Mesenchymal stem cell (in vitro differentiated cells and primary cell): ENCODE data around the gene MMP11.

ENCODE experiments used
- DNase-seq: peaks from one replicate; pipeline ENCODE4 v3.0.0-alpha.2; 2013
- H2AFZ ChIP-seq: one replicate; pipeline ENCODE4 v1.6.1; 2013; ENCODE audit warnings: low read depth, mild to moderate bottlenecking, control low read depth, inconsistent platforms, low read length, moderate library complexity
- H2AK5ac ChIP-seq: 2 replicates; pipeline ENCODE4 v1.6.1; 2013; ENCODE audit warnings: low read length, moderate library complexity, mild to moderate bottlenecking, inconsistent platforms; ENCODE audit not compliant: severe bottlenecking
- H2BK120ac ChIP-seq: one replicate; pipeline ENCODE4 v1.6.1; 2013; ENCODE audit warnings: low read depth, mild to moderate bottlenecking, inconsistent platforms, low read length, moderate library complexity
- H2BK12ac ChIP-seq, 2 experiments: one replicate each; pipeline ENCODE4 v1.6.1; 2013; ENCODE audit warnings: inconsistent platforms in 2 of 2, low read length in 2 of 2, mild to moderate bottlenecking in 2 of 2, moderate library complexity in 2 of 2, control low read depth in 1 of 2
- H2BK15ac ChIP-seq: one replicate; pipeline ENCODE4 v1.6.1; 2013; ENCODE audit warnings: mild to moderate bottlenecking, low read depth, inconsistent platforms; ENCODE audit not compliant: poor library complexity, severe bottlenecking
- H2BK5ac ChIP-seq: 2 replicates; pipeline ENCODE4 v1.6.1; 2013; ENCODE audit warnings: low read depth, mild to moderate bottlenecking, low read length, control low read depth, inconsistent platforms; ENCODE audit not compliant: poor library complexity, severe bottlenecking
- H3K14ac ChIP-seq, 2 experiments: one replicate each; pipeline ENCODE4 v1.6.1; 2013; ENCODE audit warnings: inconsistent platforms in 2 of 2, low read length in 2 of 2, control low read depth in 1 of 2, mild to moderate bottlenecking in 1 of 2, moderate library complexity in 1 of 2
- H3K18ac ChIP-seq, 2 experiments: one replicate each; pipeline ENCODE4 v1.6.1; 2013; ENCODE audit warnings: inconsistent platforms in 2 of 2, low read length in 2 of 2, control low read depth in 1 of 2, low read depth in 1 of 2, mild to moderate bottlenecking in 1 of 2
- H3K23ac ChIP-seq, 2 experiments: one replicate each; pipeline ENCODE4 v1.6.1; 2013; ENCODE audit warnings: inconsistent platforms in 2 of 2, low read length in 2 of 2, mild to moderate bottlenecking in 2 of 2, moderate library complexity in 2 of 2, control low read depth in 1 of 2
- H3K27ac ChIP-seq: 2 replicates; pipeline ENCODE4 v1.5.1; 2013; ENCODE audit warnings: mild to moderate bottlenecking, moderate library complexity, low read length, control low read depth, inconsistent platforms; ENCODE audit not compliant: poor library complexity, severe bottlenecking
- H3K27me3 ChIP-seq, 2 experiments: 2 replicates each; pipeline versions ENCODE4 v1.6.1 to v1.7.0; 2013; ENCODE audit warnings: low read length in 2 of 2, mild to moderate bottlenecking in 2 of 2, moderate library complexity in 2 of 2, control low read depth in 1 of 2, inconsistent platforms in 1 of 2; ENCODE audit not compliant: control insufficient read depth in 1 of 2, insufficient read depth in 1 of 2
- H3K36me3 ChIP-seq, 2 experiments: 2 replicates each; pipeline versions ENCODE4 v1.6.1 to v1.7.0; 2013; ENCODE audit warnings: low read length in 2 of 2, control low read depth in 1 of 2, inconsistent platforms in 1 of 2, low read depth in 1 of 2, mild to moderate bottlenecking in 1 of 2; ENCODE audit not compliant: insufficient read depth in 2 of 2, control insufficient read depth in 1 of 2
- H3K4ac ChIP-seq, 2 experiments: one replicate each; pipeline ENCODE4 v1.6.1; 2013; ENCODE audit warnings: inconsistent platforms in 2 of 2, low read length in 2 of 2, mild to moderate bottlenecking in 2 of 2, moderate library complexity in 2 of 2, control low read depth in 1 of 2, low read depth in 1 of 2
- H3K4me1 ChIP-seq: 2 replicates; pipeline ENCODE4 v1.6.1; 2013; ENCODE audit warnings: low read depth, low read length, control low read depth; ENCODE audit not compliant: control insufficient read depth, insufficient read depth
- H3K4me2 ChIP-seq: 2 replicates; pipeline ENCODE4 v1.6.1; 2013; ENCODE audit warnings: low read length, mild to moderate bottlenecking, inconsistent platforms; ENCODE audit not compliant: poor library complexity, severe bottlenecking
- H3K4me3 ChIP-seq, 2 experiments: 2 replicates each; pipeline versions ENCODE4 v1.5.1 to v1.7.0; 2013; ENCODE audit warnings: low read length in 2 of 2, mild to moderate bottlenecking in 2 of 2, control low read depth in 1 of 2, low read depth in 1 of 2; ENCODE audit not compliant: insufficient read depth in 1 of 2
- H3K79me1 ChIP-seq: replicated peaks from 2 replicates; pipeline ENCODE4 v1.6.1; 2013; ENCODE audit warnings: mild to moderate bottlenecking, control low read depth, low read length, inconsistent platforms; ENCODE audit not compliant: poor library complexity, severe bottlenecking
- H3K9ac ChIP-seq: 2 replicates; pipeline ENCODE4 v1.7.0; 2013; ENCODE audit warnings: mild to moderate bottlenecking, low read length, moderate library complexity
- H3K9me3 ChIP-seq: 2 replicates; pipeline ENCODE4 v1.7.0; 2013; ENCODE audit warnings: mild to moderate bottlenecking, low read length; ENCODE audit not compliant: control insufficient read depth
- H4K8ac ChIP-seq: one replicate; pipeline ENCODE4 v1.6.1; 2013; ENCODE audit warnings: inconsistent platforms, mild to moderate bottlenecking, low read length, moderate library complexity
- H4K91ac ChIP-seq: one replicate; pipeline ENCODE4 v1.6.1; 2013; ENCODE audit warnings: mild to moderate bottlenecking, low read length, inconsistent platforms
- WGBS: methylation state at CpG from one replicate; pipeline ENCODE4 v1.1.7; 2013; ENCODE audit warnings: mixed read lengths; 5-methylcytosine and 5-hydroxymethylcytosine counted together

The MMP11 gene

GRCh38 chr22:23759566-23759965 is 13.1 kb upstream of the MMP11 start:
- H2BK120ac ChIP-seq: no peak overlapping the region
- H2AK5ac ChIP-seq: no peak overlapping the region
- H3K36me3 ChIP-seq: peaks cover 0 to 3% of the 10 kb centered on the region in 2 experiments
- WGBS: 93% methylated on average over 4 of the region's 4 CpGs
- H4K91ac ChIP-seq: no peak overlapping the region
- no peak overlapping the region for H3K4me3 ChIP-seq
- no peak for DNase-seq
- H3K9ac ChIP-seq: no peak overlapping the region
- H3K4ac ChIP-seq: no peak overlapping the region
- H3K27me3 ChIP-seq: peaks cover 0 to 8% of the 10 kb centered on the region in 2 experiments
- no peak overlapping the region for H2AFZ ChIP-seq
- H3K18ac ChIP-seq: no peak overlapping the region
- peaks cover 7% of the 10 kb centered on the region for H3K4me1 ChIP-seq
- no peak overlapping the region for H2BK15ac ChIP-seq
- no peaks in the 10 kb centered on the region for H3K79me1 ChIP-seq
- no peak overlapping the region for H3K23ac ChIP-seq
- H2BK5ac ChIP-seq: no peak overlapping the region
- H2BK12ac ChIP-seq: no peak overlapping the region
- H4K8ac ChIP-seq: no peak overlapping the region
- H3K14ac ChIP-seq: no peak overlapping the region
- no peaks in the 10 kb centered on the region for H3K9me3 ChIP-seq
- H3K4me2 ChIP-seq: no peak overlapping the region
- H3K27ac ChIP-seq: no peak overlapping the region

GRCh38 chr22:23760056-23760455 is 12.6 kb upstream of the MMP11 start:
- H2AK5ac ChIP-seq: no peak overlapping the region
- WGBS: 90% methylated on average over 6 of the region's 6 CpGs
- peaks cover 0 to 8% of the 10 kb centered on the region in 2 experiments for H3K27me3 ChIP-seq
- H4K8ac ChIP-seq: no peak overlapping the region
- H2BK15ac ChIP-seq: no peak overlapping the region
- H2BK5ac ChIP-seq: no peak overlapping the region
- no peaks in the 10 kb centered on the region for H3K9me3 ChIP-seq
- H3K9ac ChIP-seq: no peak overlapping the region
- H3K27ac ChIP-seq: no peak overlapping the region
- H4K91ac ChIP-seq: no peak overlapping the region
- no peak overlapping the region for H3K23ac ChIP-seq
- no peak overlapping the region for H3K4me2 ChIP-seq
- DNase-seq: no peak
- peaks cover 9% of the 10 kb centered on the region for H3K4me1 ChIP-seq
- no peak overlapping the region for H2BK12ac ChIP-seq
- H3K79me1 ChIP-seq: no peaks in the 10 kb centered on the region
- peaks cover 0 to 8% of the 10 kb centered on the region in 2 experiments for H3K36me3 ChIP-seq
- H3K18ac ChIP-seq: no peak overlapping the region
- no peak overlapping the region for H2BK120ac ChIP-seq
- no peak overlapping the region for H2AFZ ChIP-seq
- H3K4ac ChIP-seq: no peak overlapping the region
- H3K14ac ChIP-seq: no peak overlapping the region
- no peak overlapping the region for H3K4me3 ChIP-seq

- DNase-seq: peak; percentile 58
- H2BK120ac ChIP-seq: peak within 1 kb of the TSS; percentile 61
- peak within 1 kb of the TSS; percentile 69 to 72 for H3K18ac ChIP-seq
- WGBS: 65% methylated on average over 16 of the region's 23 CpGs
- peaks cover 0 to 16% of the 10 kb centered on the region in 2 experiments for H3K36me3 ChIP-seq
- peaks cover 0 to 4% of the 10 kb centered on the region in 2 experiments for H3K27me3 ChIP-seq
- no peak within 1 kb of the TSS for H3K4me2 ChIP-seq
- H3K27ac ChIP-seq: no peak within 1 kb of the TSS
- H2BK5ac ChIP-seq: no peak within 1 kb of the TSS
- H4K91ac ChIP-seq: peak within 1 kb of the TSS; percentile 76
- peak within 1 kb of the TSS; percentile 37 for H2AK5ac ChIP-seq
- H2BK15ac ChIP-seq: peak within 1 kb of the TSS; percentile 29
- H3K14ac ChIP-seq: no peak within 1 kb of the TSS
- peaks cover 29% of the 10 kb centered on the region for H3K4me1 ChIP-seq
- no peak within 1 kb of the TSS for H3K4me3 ChIP-seq
- no peak within 1 kb of the TSS for H3K23ac ChIP-seq
- peak within 1 kb of the TSS in 1 of 2 experiments; percentile 35 for H2BK12ac ChIP-seq
- H3K9me3 ChIP-seq: no peaks in the 10 kb centered on the region
- peak within 1 kb of the TSS; percentile 60 for H2AFZ ChIP-seq
- H3K4ac ChIP-seq: peak within 1 kb of the TSS; percentile 40 to 51
- H4K8ac ChIP-seq: peak within 1 kb of the TSS; percentile 81
- H3K79me1 ChIP-seq: peaks cover 2% of the 10 kb centered on the region
- H3K9ac ChIP-seq: no peak within 1 kb of the TSS
Measured at GRCh38 chr22:23762842-23763578, 9.6 kb upstream of the MMP11 start, which contains the start of gene C22orf15. C22orf15 (plus strand) TSS chr22:23762990; CDS start chr22:23763307, 317 bp downstream.

GRCh38 chr22:23763579-23763945 is 9.1 kb upstream of the MMP11 start:
- Histone ChIP-seq H2AFZ (no peak overlapping the region), H3K27ac (no peak overlapping the region), H3K18ac (no peak overlapping the region), H3K9me3 (no peaks in the 10 kb centered on the region), H3K4me2 (no peak overlapping the region), H2BK120ac (no peak overlapping the region), H3K14ac (no peak overlapping the region), H3K36me3 (peaks cover 0 to 16% of the 10 kb centered on the region in 2 experiments), H4K8ac (peak overlapping the region; percentile 79), H2BK12ac (no peak overlapping the region), H3K4ac (no peak overlapping the region), H3K9ac (no peak overlapping the region), H4K91ac (no peak overlapping the region), H3K4me1 (peaks cover 33% of the 10 kb centered on the region), H2BK15ac (no peak overlapping the region), H3K27me3 (peaks cover 0 to 4% of the 10 kb centered on the region in 2 experiments), H3K23ac (no peak overlapping the region), H3K79me1 (peaks cover 3% of the 10 kb centered on the region), H2BK5ac (no peak overlapping the region), H3K4me3 (no peak overlapping the region), H2AK5ac (no peak overlapping the region)
- 36% methylated on average over 17 of the region's 17 CpGs for WGBS
- DNase-seq: no peak
